NCI-H2227 treated with DMSO at 0.1 percent for 48 hours (cell line): ENCODE results near the gene TNFSF4.

Source experiments
- DNase-seq: peaks from one replicate; lab custom pipeline; 2025; lab: John Stamatoyannopoulos, UW

Gene TNFSF4

GRCh38 chr1:173210716-173211231 is 3.6 kb upstream of the TNFSF4 start:
- DNase-seq: no peak

- DNase-seq: no peak
These were observed 3.2 kb upstream of the TNFSF4 start for GRCh38 chr1:173210283-173210682.

GRCh38 chr1:173208868-173209267 is 1.7 kb upstream of the TNFSF4 start:
- DNase-seq: no peak

GRCh38 chr1:173208146-173208545 is 1.0 kb upstream of the TNFSF4 start:
- DNase-seq: no peak

GRCh38 chr1:173205146-173206051 is 1.7 kb downstream of the TNFSF4 start:
- DNase-seq: no peak

GRCh38 chr1:173204693-173205092 is 2.4 kb downstream of the TNFSF4 start:
- DNase-seq: no peak

- no peak for DNase-seq
These were observed 4.5 kb downstream of the TNFSF4 start for GRCh38 chr1:173202424-173203145.

- DNase-seq: no peak
These were observed 5.2 kb downstream of the TNFSF4 start for GRCh38 chr1:173201969-173202368.

- DNase-seq: no peak
These were observed 11.5 kb downstream of the TNFSF4 start for GRCh38 chr1:173195596-173196088.

GRCh38 chr1:173193639-173194038 is 13.5 kb downstream of the TNFSF4 start:
- no peak for DNase-seq

- DNase-seq: no peak
These were observed 16.0 kb downstream of the TNFSF4 start for GRCh38 chr1:173191011-173191705.

GRCh38 chr1:173190101-173190936 is 16.8 kb downstream of the TNFSF4 start:
- no peak for DNase-seq

GRCh38 chr1:173187671-173188237 is 19.4 kb downstream of the TNFSF4 start:
- no peak for DNase-seq

- no peak for DNase-seq
These were observed 25.3 kb downstream of the TNFSF4 start for GRCh38 chr1:173181791-173182190.

- no peak for DNase-seq
These were observed 30.9 kb downstream of the TNFSF4 start for GRCh38 chr1:173176246-173176645.

- DNase-seq: no peak
These were observed 31.5 kb downstream of the TNFSF4 start for GRCh38 chr1:173175514-173176145.

GRCh38 chr1:173173388-173173787 is 33.7 kb downstream of the TNFSF4 start:
- no peak for DNase-seq

- no peak for DNase-seq
These were observed 36.0 kb downstream of the TNFSF4 start for GRCh38 chr1:173171152-173171551.

- no peak for DNase-seq
These were observed 38.2 kb downstream of the TNFSF4 start for GRCh38 chr1:173168941-173169340.

- no peak for DNase-seq
These were observed 42.4 kb downstream of the TNFSF4 start for GRCh38 chr1:173164686-173165085.
